Body of pancreas (tissue), 4 donors: Measurements from ENCODE around the gene C1orf87. TPM values are rescaled to one million over a fixed set of nuclear protein-coding genes. Genes with fewer than 3 reads are reported as not detected.

Experiments
- ATAC-seq: fragments of 150-250 bp; one replicate; pipeline ENCODE4 v1.9.1; 2016
- DNase-seq, 4 donors: peaks; one replicate each; pipeline ENCODE4 v3.0.0-alpha.2; 2019
- H3K27ac ChIP-seq, 4 donors: fragments of 200-600 bp; sonication (generic); 1 replicate in 3 of 4; 2 replicates in 1 of 4; pipeline versions ENCODE4 v1.5.1 to v1.6.1; 2016 to 2019; ENCODE audit warnings: mild to moderate bottlenecking in 1 of 4, mixed read lengths in 1 of 4, moderate library complexity in 1 of 4
- H3K27me3 ChIP-seq, 2 donors: fragments of 200-600 bp; sonication (generic); one replicate each; pipeline ENCODE4 v1.6.0; 2016; ENCODE audit warnings: mild to moderate bottlenecking in 1 of 2
- H3K36me3 ChIP-seq, 2 donors: fragments of 200-600 bp; sonication (generic); replicated peaks in 1 of 2; 2 replicates each; pipeline ENCODE4 v1.5.1; 2016; ENCODE audit warnings: low read depth in 2 of 2; ENCODE audit not compliant: insufficient read depth in 1 of 2
- H3K4me1 ChIP-seq: fragments of 200-600 bp; sonication (generic); one replicate; pipeline ENCODE4 v1.6.0; 2016
- H3K4me3 ChIP-seq, 2 donors: fragments of 200-600 bp; sonication (generic); 1 replicate in 1 of 2; 2 replicates in 1 of 2; pipeline ENCODE4 v1.5.1; 2016 to 2019
- H3K9me3 ChIP-seq, 3 donors: fragments of 200-600 bp; sonication (generic); 1 replicate in 2 of 3; 2 replicates in 1 of 3; pipeline ENCODE4 v1.5.1; 2016
- CTCF ChIP-seq, 7 experiments: fragments of 450-650 bp in 4 of 7; fragments of 200-600 bp in 3 of 7; sonication (generic) in 3 of 7; IDR thresholded peaks; one replicate each; pipeline ENCODE4 v1.5.1; 2016 to 2019; ENCODE audit warnings: antibody characterized with exemption in 7 of 7
- POLR2A ChIP-seq, 3 donors: fragments of 450-650 bp; IDR thresholded peaks; one replicate each; pipeline ENCODE4 v1.6.1; 2016; ENCODE audit warnings: antibody characterized with exemption in 3 of 3, mild to moderate bottlenecking in 2 of 3
- WGBS, 2 donors: methylation state at CpG; one replicate each; pipeline ENCODE4 v1.1.5; 2017; 5-methylcytosine and 5-hydroxymethylcytosine counted together
- intact Hi-C: fragments of 100-400 bp; cut with DNase I; formaldehyde crosslinking; loops from one replicate; pipeline ENCODE4 v1.15.1; 2023
- total RNA-seq, 2 donors: library from RNA; depleted of rRNA; stranded (reverse); fragments of >200 nt; gene quantifications; one replicate each; pipeline ENCODE4 v1.1.0, GENCODE V29; 2016

Gene C1orf87
- total RNA-seq, 2 donors from 2014 or later, result not detected

- ATAC-seq, result no peak
- 59 to 66% methylated on average over 12 of the region's 12 CpGs for WGBS, 2 donors
- intact Hi-C loops, result no loop called here
These were observed 86.9 kb downstream of the C1orf87 start for GRCh38 chr1:59986516-59987310.

GRCh38 chr1:59985911-59986515, 87.6 kb downstream of the C1orf87 start:
- no peak overlapping the region for H3K4me3 ChIP-seq
- H3K9me3 ChIP-seq, result no peaks in the 10 kb centered on the region
- no peaks in the 10 kb centered on the region for H3K4me1 ChIP-seq
- no peaks in the 10 kb centered on the region for H3K27me3 ChIP-seq
- no peaks in the 10 kb centered on the region for H3K36me3 ChIP-seq
- no peak for DNase-seq
- intact Hi-C loops, result no loop called here
- TF ChIP-seq CTCF (IDR thresholded peaks at IDR 0.05), result no peak
- TF ChIP-seq POLR2A (IDR thresholded peaks at IDR 0.05), result no peak
- no peak for ATAC-seq
- no peak overlapping the region for H3K27ac ChIP-seq
- WGBS, 2 donors, result 60 to 66% methylated on average over 8 of the region's 8 CpGs

More at GRCh38 chr1:59986516-59987310, 86.9 kb downstream of the C1orf87 start:
- Histone ChIP-seq H3K36me3 (no peaks in the 10 kb centered on the region), H3K27ac (no peak overlapping the region), H3K4me1 (no peaks in the 10 kb centered on the region), H3K27me3 (no peaks in the 10 kb centered on the region), H3K4me3 (no peak overlapping the region), H3K9me3 (no peaks in the 10 kb centered on the region)
- TF ChIP-seq CTCF (IDR thresholded peaks at IDR 0.05) (no peak), POLR2A (IDR thresholded peaks at IDR 0.05) (no peak)
- DNase-seq, result no peak

GRCh38 chr1:59979666-59980065, 93.9 kb downstream of the C1orf87 start:
- Histone ChIP-seq H3K36me3 (no peaks in the 10 kb centered on the region), H3K27ac (no peak overlapping the region), H3K4me3 (no peak overlapping the region), H3K4me1 (peaks cover 5% of the 10 kb centered on the region), H3K9me3 (no peaks in the 10 kb centered on the region), H3K27me3 (no peaks in the 10 kb centered on the region)
- 89 to 94% methylated on average over 5 of the region's 5 CpGs for WGBS, 2 donors
- TF ChIP-seq POLR2A (IDR thresholded peaks at IDR 0.05), result no peak
- intact Hi-C loops, result loop anchor here (10.0 kb wide), 1 partner anchor 1065 kb away; no protein-coding TSS in a partner anchor
- no peak for DNase-seq
- ATAC-seq, result no peak

- intact Hi-C loops, result loop anchor here (10.0 kb wide), 1 partner anchor 1066 kb away; no protein-coding TSS in a partner anchor
- WGBS, 2 donors, result 48 to 57% methylated on average over 2 of the region's 2 CpGs
- H3K36me3 ChIP-seq, result no peaks in the 10 kb centered on the region
- H3K27ac ChIP-seq, result no peak overlapping the region
- ATAC-seq (no peak), DNase-seq (peak in 1 of 4 donors; percentile 18)
- no peak for TF ChIP-seq POLR2A (IDR thresholded peaks at IDR 0.05)
- TF ChIP-seq CTCF (IDR thresholded peaks at IDR 0.05), result no peak
- H3K9me3 ChIP-seq, result no peaks in the 10 kb centered on the region
- no peak overlapping the region for H3K4me3 ChIP-seq
- H3K27me3 ChIP-seq, result no peaks in the 10 kb centered on the region
- peaks cover 5% of the 10 kb centered on the region for H3K4me1 ChIP-seq
These were observed 95.1 kb downstream of the C1orf87 start for GRCh38 chr1:59978511-59978910.

GRCh38 chr1:59978026-59978425, 95.5 kb downstream of the C1orf87 start:
- Histone ChIP-seq H3K4me1 (peaks cover 5% of the 10 kb centered on the region), H3K27me3 (no peaks in the 10 kb centered on the region), H3K4me3 (no peak overlapping the region), H3K36me3 (no peaks in the 10 kb centered on the region), H3K9me3 (no peaks in the 10 kb centered on the region), H3K27ac (no peak overlapping the region)
- intact Hi-C loops, result loop anchor here (10.0 kb wide), 1 partner anchor 1067 kb away; no protein-coding TSS in a partner anchor
- 46 to 73% methylated on average over 1 of the region's 1 CpG for WGBS, 2 donors
- DNase-seq (no peak), ATAC-seq (no peak)
- TF ChIP-seq POLR2A (IDR thresholded peaks at IDR 0.05) (no peak), CTCF (IDR thresholded peaks at IDR 0.05) (no peak)
